GM19043 (cell line): ENCODE data around the gene STAB2.

Experiments
- ATAC-seq: cut with Tn5 transposase; IDR thresholded peaks from one replicate; pipeline ENCODE4 v1.9.1; 2021; ENCODE audit warnings: low read depth; ENCODE audit not compliant: unreplicated experiment

The STAB2 gene

GRCh38 chr12:103773109-103773910 lies 186.2 kb downstream of the STAB2 start:
- no peak for ATAC-seq

DNA sequence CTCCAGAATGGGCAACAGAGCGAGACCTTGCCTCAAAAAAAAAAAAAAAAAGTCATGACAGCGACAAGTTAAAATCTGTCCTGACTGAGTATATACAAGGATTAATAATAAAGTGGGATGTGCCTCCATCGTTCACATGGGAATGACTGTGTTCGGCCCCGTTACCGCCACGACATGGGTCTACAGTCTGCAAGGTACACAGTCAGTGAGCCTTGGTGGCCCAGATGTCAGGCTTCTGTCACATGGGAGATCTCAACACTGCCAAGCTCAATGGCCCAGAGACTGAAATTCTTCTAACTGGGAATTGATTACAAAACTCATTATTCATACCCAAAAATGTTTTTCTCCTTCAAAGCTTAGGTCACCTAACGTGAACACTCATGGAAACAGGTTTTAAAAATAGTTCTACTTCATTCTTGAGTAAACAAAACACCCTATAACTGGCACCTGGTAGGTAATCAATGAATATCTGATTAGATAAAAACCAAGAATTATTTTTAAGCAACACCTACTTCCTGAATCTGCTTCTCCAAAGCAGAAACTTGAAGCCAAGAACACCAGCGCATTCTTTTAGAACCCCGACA lies 188.0 kb downstream of the STAB2 start:
- ATAC-seq = no peak

DNA sequence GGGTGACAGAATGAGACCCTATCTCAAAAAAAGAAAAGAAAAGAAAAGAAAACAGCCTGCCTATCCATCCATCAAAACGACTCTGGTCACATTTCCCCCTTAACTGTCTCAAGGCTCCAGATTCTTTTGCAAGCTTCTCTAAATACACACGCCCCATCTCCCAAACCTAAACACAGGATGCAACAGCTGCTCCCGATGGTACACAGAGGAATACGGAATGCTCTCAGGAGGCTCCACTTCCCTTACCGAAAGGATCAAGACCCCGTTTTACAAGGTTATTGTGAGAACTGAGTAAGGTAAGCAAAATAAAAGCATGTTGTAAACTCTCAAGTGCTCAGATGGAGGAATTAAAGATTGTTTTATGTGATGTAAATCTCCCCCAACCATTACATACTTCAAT lies 191.7 kb downstream of the STAB2 start:
- ATAC-seq = no peak

DNA sequence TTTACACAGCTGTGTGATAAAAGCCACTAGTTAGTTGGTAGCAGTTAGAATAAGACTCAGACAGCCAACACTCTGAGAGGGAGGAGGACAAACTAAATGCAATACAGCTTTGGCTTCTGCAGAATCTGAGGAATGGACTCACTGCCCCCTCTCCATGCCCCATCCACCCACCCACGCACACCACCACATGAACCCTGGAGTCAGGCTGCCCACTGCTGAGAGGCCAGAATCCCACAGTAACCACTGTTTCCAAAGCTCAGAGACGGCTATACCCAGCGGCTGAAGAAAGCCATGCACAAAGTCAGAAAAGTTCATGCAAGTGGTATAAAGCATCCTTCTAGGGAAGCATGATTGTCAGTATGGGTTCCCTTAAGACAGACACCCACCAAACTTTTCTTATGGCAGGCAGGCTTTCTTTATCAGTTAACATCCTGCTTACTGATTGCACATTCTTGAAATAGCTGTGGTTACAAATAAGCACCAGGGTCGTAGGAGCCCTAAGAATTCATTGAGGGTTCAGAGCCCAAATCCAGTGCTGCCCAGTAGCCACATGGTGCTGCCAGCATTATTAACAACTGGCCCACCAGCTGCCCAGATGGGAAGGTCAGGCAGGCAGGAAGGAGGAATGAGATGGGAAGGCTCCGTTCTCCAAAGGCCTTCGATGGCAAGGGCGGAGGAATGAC lies 192.5 kb downstream of the STAB2 start:
- no peak for ATAC-seq

DNA sequence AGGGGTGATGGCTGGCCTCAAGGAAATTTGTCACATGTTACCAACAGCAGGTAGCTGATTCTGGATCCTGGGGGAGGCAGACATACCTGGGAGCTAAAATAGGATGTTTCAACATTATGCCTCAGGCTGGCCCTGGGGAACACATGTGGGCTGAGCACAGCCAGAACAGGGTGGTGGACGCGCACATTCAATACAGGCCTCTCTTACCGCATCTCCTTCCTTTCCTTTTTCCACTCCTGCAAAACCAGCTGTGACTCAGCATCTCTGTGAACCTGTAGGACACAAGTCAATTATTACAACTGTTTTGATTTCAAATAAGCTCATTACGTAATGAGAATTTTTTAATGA lies 193.0 kb downstream of the STAB2 start:
- no peak for ATAC-seq

DNA sequence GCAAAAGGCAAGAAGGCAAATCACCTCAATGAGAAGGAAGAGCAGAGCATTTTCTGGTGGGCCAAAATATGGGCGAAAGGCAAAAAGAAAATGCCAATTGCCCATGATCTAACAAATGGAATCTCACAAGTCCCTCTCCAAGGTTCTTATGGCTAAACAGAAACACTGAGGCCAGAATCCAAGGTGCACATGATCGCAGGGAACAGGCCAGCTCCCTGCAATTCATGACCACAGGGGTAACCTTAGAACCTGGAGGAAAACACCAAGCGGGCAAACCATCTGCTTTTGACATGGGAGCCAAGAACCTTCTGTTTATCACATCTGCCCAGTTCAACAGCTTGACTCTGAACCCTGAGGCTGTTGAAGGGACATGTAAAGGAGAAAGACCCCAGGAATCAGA lies 193.9 kb downstream of the STAB2 start:
- no peak for ATAC-seq

DNA sequence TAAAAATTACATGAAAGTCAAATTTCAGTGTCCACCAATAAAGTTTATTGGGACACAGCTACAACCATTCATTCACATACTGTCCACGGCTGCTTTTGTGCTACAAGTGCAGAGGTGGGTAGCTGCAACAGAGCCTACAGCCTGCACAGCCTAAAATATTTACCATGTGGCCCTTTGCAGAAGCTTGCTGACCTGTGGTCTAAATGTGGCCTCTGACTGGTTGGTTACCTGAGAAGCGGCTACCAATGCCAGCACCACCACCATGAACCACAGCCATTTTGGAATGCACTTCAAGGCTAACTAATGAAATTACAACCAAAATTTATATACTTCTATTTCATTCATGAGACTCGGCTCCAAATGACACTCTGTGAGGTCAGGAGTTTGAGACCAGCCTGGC lies 195.3 kb downstream of the STAB2 start:
- no peak for ATAC-seq

- ATAC-seq = no peak
Observed at GRCh38 chr12:103783744-103784664, 196.9 kb downstream of the STAB2 start.

GRCh38 chr12:103785243-103786031 lies 198.4 kb downstream of the STAB2 start:
- ATAC-seq = no peak

- no peak for ATAC-seq
Observed at GRCh38 chr12:103786201-103786600, 199.1 kb downstream of the STAB2 start.

- ATAC-seq = no peak
Observed at GRCh38 chr12:103791350-103791920, 204.4 kb downstream of the STAB2 start.

DNA sequence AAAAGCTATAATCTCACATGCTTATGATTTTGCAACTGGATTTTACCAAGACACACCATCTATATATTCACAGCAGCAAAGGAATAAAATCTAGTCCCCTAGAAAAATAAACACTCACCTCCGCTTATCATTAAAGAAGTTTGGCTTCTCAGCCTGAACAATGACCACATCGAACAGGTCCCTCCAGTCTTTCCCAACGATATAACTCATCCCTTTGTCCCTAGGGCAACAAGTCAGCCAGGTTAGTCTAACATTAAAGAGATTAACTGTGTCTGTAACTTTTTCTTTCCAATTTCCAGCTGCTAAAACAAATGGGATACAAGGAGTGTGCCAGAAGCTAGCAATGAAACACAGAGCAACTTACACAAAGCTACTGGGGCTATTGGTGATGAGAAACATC lies 206.0 kb downstream of the STAB2 start:
- ATAC-seq = no peak

- ATAC-seq = no peak
Observed at GRCh38 chr12:103793512-103794045, 206.5 kb downstream of the STAB2 start.

DNA sequence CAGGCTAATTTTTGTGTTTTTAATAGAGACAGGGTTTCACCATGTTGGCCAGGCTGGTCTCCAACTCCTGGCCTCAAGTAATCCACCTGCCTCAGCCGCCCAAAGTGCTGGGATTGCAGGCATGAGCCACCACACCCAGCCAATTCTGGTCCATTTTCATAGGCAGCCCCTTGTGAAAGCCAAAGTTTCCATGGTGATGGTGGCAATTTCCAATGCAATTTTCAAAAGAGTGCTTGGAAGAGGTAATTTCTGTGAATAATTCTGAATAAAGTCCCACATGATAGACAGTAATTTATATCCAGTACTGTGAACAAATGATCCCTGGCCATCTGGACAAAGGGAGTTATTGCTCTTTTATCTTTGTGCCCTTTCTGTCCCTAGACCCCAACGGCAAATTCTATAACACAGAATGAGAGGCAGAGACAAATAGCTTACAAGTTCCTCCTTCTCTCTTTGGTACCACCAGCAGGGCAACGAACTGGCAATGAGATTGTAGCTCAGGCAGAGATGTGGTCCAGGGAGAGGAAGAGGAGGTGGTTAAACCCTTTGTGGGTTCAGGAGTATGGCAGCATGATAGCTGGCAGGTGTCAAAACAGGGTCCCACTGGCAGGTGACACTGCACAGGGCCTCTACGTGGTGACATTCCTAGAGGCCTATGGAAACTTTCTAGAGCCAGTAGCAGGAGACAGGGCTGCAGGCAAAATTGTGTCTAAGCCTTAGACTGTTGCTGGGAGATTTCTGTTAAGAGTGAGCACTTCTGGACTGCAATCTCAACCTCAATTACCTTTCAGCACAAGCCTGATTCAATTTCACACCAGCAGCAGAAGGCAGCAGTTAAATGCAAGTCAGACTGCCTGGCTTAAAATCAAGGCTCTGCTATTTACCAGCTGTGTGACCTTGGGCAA lies 207.5 kb downstream of the STAB2 start:
- ATAC-seq = no peak

DNA sequence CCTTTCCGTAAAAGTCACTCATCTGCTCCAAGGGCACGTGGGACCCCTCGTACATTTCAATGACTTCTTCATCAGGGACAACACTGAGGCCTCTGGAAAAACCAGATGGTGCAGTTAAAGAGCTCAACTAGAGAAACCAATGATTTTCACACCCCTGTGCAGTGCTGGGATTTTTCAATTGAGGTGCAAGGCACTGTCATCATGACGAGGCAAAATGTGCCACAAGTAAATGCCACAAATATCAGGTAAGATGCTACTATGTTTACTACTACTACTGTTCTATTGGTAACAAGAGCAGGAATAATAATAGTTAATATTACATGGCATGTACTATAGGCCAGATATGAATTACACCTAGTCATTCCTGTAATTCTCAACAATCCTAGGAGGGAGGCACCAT lies 211.5 kb downstream of the STAB2 start:
- no peak for ATAC-seq

GRCh38 chr12:103799504-103799856 lies 212.4 kb downstream of the STAB2 start:
- no peak for ATAC-seq

DNA sequence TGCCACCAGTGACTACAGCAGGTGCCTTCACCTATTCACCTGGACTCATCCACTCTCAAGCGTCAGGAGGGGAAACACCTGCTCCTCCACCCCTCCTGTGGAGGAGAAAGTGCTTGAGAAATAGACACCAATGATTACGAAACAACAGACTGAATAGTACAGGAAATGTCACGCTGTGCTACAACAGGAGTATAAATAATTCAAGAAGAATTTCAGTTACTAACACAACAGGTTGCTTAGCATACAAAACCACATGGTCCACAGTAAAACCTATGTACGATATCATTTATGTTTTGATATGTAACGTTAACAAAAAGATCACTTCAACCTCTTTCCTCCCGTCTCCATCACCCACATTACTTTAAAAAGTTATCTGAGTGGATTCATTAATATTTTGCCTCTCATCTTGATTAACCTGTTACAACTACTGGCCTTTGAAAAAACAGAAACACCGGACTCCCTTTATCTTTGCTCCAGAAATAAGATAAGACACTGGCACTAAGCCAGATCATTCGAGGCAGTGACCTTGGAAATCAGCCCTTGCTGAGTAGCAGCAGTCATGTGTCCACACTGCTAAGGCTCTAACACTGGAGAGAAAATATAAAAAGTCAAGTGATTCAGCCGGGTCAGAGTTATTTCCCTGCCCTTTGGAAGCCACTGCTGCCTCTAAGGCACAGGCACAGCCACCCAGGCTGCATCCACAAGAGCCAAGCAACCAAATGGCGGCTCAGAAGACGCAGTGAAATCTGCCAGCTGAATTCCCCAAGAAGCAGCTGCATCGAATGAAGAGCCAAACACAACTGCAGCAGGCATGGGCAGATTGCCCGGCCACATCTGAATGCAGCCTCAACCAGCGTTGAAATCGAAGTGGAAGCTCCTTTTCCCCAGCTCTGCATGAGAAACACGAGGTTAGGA lies 213.0 kb downstream of the STAB2 start:
- no peak for ATAC-seq
